ENCODE data around the gene SNX2.

SNX2 gene

DNA sequence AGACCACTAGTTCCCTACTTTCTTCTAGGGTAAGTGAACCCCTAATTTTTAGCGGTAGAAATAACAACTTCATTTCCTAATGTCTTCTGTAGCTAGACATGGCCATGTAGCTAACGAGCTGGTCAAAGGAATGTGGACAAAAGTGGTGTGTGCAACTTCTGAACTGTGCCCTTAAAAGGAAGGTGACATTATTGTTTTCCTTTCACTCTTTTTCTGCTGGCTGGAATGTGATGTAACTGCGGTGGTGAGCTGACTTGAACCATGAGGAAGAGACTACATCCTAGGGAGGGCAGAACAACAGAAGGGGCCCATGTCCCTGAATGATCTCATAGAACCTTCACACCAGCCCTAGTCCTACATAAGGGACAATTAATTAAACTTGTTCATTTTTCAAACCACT is 1.3 kb upstream of the SNX2 start:
- DNase-seq (ENCODE audit: low spot score), result no peak

DNA sequence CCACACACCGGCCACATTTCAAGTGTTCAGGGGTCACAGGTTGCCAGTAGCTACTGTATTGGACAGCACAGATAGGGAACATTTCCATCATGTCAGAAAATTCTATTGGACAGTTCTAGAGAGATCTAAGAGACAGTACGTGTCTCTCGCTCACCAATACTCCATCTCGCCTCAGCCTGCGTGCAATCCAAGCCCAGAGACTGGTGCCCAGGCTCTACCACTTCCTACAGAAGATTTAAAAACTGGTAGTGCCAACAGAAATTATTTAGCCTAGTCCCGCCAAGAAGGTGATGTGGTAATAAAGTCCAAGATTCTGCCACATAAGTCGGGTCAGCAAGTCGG is 390 bp upstream of the SNX2 start:
- DNase-seq (ENCODE audit: low spot score), result no peak

DNA sequence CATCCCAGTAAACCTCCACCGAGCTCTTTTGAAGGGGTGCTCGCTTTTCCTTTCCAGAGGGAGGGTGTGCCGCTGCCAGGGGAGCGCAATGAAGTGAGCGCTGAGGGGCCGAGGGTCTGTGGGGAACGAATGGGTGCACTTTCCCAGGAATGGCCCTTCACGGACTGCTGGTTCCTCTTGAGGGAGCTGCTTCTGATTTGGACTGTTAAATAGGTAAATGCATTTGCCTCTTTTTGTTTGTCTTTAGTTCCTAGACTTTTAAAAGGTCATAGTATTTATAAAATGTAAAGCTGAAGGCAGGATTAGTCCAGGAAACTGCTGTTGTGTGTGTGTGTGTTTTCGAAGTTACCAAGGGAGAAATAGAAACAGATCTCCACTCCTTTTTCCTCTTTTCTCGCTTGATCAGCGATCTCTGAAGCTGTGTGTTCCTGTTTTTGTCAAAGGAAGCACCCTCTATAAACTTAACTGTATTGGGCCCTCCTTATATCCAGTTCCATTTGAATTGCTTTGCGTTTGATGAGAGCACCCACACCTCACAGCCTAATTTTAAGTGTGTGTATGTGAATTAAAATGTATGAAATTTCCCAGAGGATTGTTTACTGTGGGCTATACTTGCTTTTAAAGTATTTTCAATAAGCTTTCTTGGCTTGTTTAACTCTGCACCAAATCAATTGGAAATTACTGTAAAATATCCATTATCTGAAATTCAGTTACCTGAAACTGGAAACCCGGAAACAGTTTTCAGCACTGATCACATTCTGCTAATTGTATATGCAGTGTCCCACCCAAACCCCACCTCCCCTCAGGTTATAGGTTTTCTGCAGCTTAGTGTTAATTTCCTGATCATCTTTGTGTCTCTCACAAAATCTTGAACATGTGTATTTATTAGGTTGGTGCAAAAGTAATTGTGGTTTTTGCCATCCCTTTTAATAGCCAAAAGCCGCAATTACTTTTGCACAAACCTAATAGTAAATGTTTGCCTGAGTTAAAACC is 966 bp downstream of the SNX2 start:
- no peak for DNase-seq (ENCODE audit: low spot score)

DNA sequence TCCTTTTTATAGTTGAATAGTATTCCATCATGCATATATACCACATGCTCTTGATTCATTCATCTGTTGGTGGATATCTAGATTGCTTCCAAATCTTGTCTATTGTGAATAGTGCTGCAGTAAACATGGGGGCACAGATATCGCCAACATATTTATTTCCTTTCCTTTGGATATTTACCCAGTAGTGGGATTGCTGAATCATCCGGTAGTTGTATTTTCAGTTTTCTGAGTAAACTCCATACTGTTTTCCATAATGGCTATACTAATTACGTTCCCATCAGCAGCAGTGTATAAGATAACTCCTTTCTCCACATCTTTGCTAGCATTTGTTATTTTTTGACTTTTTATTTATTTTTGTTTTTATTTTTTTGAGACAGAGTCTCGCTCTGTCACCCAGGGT is 3.3 kb downstream of the SNX2 start:
- DNase-seq (ENCODE audit: low spot score), result no peak

DNA sequence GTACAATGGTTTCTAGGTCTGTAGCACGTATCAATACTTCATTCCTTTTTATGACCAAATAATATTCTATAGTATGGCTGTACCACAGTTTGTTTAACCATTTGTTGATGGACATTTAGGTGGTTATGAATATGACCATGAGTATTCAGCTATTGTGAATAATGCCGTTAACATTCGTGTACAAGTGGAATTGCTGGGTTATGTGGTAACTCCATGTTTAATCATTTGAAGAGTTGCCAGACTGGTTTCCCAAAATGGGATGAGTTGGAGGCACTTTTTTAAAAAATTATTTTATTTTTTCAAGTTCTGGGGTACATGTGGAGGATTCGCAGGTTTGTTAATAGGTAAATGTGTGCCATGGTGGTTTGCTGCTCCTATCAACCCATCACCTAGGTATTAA is 4.6 kb downstream of the SNX2 start:
- no peak for DNase-seq (ENCODE audit: low spot score)

DNA sequence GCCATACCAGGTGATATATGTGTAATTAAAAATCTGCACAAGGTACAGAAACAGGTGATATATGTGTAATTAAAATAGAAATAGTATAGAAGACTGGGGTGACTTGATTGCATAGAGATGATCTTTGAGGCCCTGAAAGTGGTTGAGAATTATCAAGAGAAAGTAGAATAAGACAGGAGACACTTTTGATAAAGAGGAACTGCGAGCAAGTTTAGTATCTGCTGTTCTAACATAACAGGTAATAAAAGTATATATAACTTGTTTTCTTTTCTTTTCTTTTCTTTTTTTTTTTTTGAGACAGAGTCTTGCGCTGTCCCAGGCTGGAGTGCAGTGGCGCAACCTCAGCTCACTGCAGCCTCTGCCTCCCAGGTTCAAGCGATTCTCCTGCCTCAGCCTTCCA is 5.4 kb downstream of the SNX2 start:
- no peak for DNase-seq (ENCODE audit: low spot score)

DNA sequence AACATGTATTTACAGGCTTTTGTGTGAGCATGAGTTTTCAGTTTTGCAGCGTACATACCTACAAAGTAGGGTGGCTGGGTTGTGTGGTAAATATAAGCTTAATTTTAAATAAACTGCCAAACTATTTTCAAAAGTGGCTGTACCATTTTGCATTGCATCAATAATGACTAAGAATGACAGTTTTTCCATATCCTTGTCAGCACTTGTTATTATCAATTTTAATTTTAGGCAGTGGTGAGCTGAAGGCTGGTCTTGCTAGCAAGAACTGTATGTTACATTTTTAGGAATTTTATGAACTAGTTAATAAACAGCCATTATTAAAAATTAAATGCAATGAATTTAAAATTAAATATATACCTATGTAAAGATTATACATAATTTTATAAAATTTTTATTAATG is 6.6 kb downstream of the SNX2 start:
- no peak for DNase-seq (ENCODE audit: low spot score)

DNA sequence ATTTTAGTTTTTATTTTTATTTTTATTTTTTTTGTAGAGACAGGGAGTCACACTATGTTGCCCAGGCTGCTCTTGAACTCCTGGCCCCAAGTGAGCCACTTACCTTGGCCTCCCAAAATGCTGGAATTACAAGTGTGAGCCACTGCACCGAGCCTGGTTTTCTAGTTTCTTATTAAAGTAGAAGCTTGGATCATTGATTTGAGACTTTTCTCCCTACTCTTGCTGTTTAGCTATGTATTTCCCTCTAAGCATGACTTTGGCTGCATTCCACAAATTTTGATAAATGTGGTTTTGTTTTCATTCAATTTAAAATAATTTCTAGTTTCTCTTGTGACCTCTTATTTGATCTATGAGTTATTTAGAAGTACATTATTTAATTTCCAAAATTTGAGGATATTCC is 10.4 kb downstream of the SNX2 start:
- no peak for DNase-seq (ENCODE audit: low spot score)

DNA sequence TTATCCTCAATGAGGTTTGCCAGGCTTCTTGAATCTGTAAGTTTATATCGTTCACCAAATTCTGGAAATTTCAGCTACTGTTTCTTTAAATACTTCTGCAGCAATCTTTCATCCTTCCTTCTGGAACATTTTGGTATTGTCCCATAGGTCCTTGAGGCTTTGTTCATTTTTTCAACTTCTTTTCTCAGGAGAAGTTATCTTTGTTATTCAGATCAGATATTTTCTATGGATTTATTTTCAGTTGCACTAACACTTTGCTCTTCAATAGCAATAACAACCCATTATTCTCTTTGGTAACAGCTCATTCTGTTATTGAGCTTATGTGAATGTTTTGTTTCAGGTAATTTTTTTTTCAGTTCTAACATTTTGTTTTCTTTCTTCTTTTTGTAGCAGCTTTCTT is 13.5 kb downstream of the SNX2 start:
- no peak for DNase-seq (ENCODE audit: low spot score)

DNA sequence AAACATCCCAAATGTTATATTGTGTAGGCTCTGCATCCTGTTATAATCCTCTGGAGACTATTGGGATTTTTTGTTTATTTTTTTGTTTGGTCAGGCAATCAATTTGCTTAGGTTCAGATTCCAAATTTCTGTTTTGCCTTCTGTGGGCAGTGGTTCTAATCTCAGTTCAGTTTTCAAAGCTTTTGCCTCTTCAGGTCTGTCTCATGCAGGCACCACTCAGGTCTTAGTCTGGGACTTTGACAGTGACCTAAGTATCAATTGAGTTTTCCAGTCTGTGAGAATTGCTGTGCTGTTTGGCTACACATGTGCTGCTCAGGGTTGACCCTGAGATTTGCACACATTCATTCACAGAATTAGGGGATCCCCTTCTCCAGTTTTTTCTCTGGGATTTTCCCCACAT is 14.1 kb downstream of the SNX2 start:
- no peak for DNase-seq (ENCODE audit: low spot score)

DNA sequence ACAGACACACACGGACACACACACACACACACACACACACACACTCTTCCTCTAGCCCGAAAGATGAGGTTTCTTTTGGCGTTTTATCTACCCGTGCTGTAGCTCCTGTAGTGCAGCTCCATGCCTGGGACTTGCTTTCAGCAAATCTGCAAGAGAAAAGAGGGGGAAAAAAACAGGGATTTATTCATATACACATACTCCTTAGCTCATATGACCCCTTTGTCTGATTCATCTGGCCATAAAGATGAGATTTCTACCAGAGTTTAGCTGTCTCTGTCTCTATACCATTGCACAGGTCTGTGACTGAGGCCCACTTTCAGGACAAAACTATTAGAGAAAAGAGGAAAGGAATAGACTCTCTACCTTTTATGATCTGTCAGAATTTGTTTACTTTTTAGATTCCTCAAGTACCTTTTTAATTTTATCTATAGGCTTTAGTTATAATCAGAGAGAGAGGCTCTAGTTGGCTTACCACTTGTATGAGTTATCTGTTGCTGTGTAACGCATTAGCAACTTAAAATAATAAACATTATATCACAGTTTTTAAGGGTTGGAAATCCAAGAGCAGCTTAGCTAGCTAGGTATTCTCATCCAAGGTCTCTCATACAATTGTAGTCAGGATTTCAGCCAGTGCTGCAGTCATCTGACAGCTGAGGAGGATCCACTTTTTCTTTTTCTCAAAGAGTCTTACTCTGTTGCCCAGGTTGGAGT is 14.7 kb downstream of the SNX2 start:
- no peak for DNase-seq (ENCODE audit: low spot score)

DNA sequence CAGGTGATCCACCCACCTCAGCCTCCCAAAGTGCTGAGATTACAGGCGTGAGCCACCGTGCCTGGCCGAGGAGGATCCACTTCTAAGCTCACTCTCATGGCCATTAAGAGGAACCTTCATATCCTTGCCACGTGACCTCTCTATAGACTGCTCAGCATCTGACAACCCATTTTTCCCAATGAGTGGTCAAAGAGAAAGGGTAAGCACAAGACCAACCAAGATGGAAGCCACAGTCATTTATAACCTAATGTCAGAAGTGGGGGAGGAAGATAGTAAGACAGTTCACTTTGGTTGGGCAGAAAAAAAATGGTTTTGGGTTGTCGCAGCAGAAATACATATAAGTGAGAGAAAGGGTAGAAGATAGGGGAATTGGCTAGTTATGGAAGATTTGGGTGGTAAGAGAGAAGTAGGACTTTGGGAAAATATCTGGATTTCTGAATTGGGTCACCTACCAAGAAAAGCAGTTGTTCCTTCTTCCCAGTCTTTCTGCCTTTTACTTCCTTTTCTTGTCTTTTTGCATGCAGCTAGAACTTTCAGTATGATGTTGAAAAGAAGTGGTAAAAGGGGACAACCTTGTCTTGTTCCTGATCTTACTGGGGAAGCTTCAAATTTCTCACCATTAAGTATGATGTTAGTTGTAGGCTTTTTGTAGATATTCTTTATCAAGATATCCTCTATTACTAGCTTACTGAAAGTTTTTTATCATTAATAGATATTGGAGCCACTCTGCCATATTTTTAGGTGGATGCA is 15.6 kb downstream of the SNX2 start:
- no peak for DNase-seq (ENCODE audit: low spot score)

DNA sequence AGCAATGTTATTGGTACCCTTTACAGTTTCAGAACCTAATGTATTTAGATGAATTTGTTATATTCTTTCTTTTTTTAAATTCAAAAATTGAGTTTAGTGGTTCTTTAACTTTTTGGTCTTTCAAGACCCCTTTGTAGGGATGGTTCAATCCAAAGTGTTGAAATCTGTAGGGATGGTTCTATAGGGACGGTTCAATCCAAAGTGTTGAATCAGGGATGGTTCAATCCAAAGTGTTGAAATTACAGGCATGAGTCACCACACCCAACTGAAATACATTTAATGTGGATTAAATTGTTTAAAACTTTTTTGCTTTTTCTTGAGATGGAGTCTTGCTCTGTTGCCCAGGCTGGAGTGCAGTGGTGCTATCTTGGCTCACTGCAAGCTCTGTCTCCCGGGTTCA is 30.6 kb downstream of the SNX2 start:
- DNase-seq (ENCODE audit: low spot score), result no peak

DNA sequence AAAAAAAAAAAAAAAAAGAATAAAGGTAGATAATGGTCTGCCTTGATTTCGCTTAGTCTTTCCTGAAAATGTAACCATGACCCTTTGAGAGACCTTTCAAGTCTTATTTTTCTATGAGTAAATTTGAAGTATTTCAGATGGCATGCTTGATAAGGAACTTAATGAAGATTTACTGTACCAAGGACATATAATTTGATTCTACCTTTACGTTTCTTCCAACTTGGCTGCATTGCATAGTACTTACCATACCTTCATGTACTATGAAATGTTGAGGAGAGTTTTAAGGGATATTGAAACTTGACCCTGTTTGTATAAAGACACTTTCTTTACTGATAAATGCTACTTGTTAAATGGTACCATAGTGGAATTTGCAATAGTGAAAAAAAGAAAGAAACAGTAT is 35.5 kb downstream of the SNX2 start:
- no peak for DNase-seq (ENCODE audit: low spot score)

DNA sequence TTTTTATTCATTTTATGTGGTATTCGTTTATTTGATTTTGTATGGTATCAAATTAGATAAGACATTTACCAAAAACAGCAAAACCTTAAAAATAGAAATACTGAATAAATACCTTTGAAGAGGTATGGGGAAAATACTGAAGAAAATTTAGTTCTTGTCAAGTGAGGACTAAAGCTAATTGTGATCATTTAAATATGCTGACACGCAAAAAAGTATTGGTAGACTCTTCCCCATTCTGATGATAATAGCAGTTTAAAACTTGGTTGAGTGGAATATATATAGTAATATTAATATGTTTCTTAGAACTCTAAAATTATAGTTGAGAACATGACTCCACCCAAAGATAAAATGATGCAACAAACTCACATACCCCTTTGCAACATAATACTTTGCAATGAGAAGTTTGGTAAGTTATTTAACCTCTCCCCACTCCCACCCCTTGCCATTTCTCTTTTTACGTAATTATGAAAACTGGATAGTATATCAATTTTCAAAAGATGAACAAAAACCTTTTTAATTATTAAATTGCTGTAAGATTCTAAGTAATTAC is 40.4 kb downstream of the SNX2 start:
- DNase-seq (ENCODE audit: low spot score), result no peak

DNA sequence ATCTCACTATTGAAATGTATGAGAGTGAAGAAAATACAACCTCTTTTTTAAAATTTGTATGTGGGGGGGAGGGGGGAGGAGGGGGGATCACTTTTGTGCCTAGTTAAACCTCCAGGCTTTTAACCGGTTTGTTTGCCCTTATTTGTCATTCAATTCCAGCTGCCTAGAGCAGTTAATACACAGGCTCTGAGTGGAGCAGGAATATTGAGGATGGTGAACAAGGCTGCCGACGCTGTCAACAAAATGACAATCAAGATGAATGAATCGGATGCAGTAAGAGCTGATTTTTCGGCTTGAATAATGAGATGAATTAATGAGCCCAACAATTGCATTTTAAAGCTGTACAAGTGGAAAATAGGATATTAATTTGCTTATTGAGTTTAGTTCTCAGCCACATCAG is 41.9 kb downstream of the SNX2 start:
- DNase-seq (ENCODE audit: low spot score), result no peak

DNA sequence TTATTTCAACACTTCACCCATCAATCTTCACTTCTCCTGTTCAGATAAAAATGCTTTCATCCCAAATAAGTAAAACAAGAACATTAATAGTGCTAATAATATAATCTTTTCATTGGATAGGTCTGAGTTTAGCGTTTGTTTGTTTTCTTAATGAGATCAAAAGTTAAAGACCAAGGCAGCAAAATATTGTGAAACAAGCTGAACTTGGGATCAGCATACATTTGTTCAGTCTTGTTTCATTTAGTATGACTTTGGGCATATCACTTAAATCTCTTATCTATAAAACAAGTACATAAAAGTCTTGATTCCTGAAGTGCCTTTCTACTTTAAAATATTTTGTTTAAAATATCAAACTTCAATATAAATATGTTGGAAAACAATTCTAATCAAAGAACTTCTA is 57.1 kb downstream of the SNX2 start:
- no peak for DNase-seq (ENCODE audit: low spot score)

DNA sequence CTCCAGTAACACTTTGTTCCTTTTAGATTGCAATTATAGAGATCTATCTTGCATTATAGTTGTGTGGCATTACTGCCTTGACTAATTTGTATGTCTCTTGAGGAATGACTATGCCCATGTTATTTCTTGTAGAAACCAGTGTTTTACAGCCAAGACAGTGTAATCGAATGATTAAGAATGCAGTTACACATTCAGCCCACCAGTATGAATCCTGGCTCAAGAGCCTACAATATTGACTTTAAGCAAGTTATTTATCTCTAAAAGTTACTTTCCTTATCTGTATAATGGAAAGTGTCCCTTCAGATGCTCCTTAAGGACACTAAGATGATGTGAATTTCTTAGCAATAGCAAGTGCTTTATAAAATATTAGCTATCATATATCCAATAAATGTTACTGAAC is 60.8 kb downstream of the SNX2 start:
- no peak for DNase-seq (ENCODE audit: low spot score)

DNA sequence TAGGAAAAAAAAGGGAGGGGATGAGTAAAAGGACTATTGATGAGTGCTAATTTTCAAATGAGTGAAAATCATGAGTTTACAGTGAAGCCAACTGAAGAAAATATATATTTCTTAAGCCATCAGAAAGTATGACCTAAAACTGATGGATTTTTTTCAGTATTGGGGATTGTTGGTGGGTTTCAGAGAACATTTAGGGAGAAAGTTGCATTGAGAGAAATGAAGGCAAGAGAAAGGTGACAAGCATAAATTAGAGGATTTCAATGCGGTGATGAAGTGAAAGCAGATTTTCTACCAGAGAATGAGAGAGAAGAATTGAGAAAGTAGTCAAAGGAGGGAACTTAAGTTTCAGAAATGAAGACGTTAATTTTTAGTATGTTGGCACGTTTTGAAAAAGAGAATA is 62.1 kb downstream of the SNX2 start:
- DNase-seq (ENCODE audit: low spot score), result no peak

DNA sequence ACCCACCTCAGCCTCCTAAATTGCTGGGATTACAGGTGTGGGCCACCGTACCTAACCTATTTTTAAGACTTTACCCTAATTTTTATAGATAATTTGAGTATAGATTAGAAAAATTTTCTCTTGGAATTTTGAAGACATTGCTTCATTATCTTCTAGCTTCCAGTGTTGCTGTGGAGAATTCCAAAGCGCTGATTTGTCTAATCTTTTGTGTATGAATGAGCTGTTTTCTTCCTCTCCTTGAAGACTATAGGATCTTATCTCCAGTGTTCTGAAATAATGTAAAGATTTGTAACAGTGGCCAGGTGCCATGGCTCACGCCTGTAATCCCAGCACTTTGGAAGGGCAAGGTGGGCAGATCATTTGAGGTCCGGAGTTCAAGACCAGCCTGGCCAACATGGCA is 64.9 kb downstream of the SNX2 start:
- no peak for DNase-seq (ENCODE audit: low spot score)

DNA sequence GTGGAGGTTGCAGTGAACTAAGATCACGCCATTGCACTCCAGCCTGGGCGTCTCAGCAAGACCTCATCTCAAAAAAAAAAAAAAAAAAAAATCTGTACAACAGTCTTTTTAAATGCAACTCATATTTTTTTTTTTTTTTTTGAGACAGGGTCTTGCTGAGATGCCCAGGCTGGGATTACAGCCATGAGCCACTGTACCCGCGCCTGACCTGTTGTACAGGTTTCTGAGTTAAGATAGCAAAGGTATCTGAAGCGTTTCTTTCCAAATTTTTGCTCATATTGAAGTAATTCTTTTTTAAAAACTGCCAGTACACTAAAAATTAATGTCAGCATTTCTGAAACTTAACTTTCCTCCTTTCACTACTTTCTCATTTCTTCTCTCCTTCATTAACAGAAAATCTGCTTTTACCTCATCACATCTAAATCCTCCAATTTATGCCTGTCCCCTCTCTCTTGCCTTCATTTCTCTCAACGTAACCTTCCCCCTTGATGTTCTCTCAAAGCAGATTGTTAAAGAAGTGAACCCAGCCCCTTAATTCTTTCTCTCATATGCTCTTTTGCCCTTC is 67.2 kb downstream of the SNX2 start:
- no peak for DNase-seq (ENCODE audit: low spot score)

All from D341Med (cell line).